GM19023 (cell line): ENCODE data around the gene MAN2C1.
"Not testable (repeated sequence)": the region's sequence is repeated elsewhere in the genome, so short reads cannot be mapped to it uniquely, and the experiment has no call there.

Source experiments
- ATAC-seq: cut with Tn5 transposase; IDR thresholded peaks from one replicate; pipeline ENCODE4 v1.9.1; 2021; ENCODE audit warnings: mild to moderate bottlenecking, moderate library complexity; ENCODE audit not compliant: unreplicated experiment

MAN2C1 gene

DNA sequence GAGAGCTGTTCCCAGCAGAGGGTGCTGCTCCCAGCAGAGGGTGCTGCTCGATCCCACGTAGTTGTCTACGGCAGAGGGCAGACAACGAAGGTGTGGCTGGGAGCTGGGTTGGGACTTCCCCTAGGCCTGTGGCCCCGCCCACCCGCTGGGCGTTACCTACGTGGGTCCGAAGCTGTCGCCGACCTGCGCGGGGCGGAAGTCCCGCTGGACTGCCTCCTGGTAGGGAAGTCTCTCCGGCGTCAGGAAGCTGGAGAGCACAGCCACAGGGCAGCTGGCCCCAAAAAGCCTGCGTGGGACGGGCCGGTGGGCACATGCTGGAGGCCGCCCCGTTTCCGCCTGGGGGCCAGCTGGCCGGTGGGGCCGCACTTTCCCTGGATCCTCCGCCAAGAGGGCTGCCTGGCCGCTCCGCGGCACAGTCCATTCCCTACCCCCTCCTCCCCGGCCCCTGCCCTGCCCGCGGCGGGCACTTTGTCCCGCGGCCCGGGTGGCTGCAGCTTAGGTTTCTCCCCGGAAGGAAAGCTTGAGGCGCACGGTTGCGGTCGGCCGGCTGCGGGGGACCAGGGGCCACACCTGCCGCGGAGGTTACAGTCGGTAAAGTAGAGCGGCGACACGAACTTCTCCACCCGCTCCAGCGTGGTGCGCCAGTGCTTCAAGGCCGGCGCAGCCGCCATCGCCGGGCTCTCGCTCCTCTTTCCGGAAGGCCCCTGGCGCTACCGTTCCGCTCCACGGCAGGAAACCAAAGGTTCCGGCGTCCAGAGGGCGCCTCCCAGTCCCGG lies at the start of gene MAN2C1:
Gene MAN2C1, minus strand, starts transcription at position 695 of the 776 bp plus-strand sequence. Its CDS starts 24 bp downstream, at position 671.
- ATAC-seq: peak; percentile 89

DNA sequence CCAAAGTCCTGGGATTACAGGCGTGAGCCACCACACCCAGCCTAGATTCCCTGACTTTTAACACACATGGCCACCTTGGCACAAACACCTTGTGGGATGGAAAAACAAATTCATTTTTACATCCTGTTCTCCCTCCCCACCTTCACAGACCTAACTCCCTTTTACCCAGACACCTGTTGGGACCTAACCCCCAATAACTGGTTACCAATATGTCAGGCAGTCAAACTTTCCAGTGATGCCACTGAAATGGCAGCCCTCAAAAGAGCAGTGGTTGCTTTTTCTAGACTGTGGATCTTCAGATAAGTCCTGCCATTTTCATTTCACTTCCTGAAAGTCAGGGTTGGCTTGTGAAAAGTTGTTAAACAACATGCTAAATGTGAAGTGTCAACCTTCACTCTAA lies 48.2 kb upstream of the MAN2C1 start:
- ATAC-seq: no peak

DNA sequence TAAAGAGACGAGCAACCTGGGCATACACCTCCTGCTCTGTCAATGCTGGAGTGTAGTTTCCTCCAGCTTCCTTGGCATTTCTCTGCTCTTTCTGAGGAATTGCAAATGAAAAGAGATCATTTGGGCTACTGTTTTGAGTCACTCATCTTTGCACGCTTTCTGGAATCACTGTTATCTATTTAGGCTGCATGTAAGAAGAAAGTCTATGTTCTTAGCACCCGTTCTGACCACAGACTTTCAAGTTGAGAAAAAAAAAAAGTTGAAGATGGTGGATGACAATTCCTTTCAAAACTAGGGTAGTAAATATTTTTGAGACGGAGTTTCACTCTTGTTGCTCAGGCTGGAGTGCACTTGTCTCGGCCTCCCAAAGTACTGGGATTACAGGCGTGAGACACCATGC lies 41.8 kb upstream of the MAN2C1 start:
- ATAC-seq: no peak

DNA sequence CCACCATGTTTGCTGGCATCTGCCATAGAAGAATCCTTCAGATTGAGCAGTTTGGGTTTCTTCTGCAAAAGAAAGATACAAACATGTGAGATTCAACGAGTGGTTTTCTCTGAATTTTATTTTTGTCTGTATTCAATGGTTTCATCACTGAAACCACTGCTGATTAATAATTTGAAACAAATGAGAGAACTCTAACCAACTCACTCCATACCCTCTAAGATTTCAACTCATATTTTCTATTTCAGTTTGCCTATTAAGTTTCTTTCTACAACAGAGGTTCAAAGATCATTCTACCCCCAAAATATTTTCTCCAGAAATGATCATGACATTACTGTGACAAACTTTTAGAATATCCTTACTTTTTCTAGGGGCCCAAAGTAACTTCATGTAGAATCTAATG lies 38.7 kb upstream of the MAN2C1 start:
- ATAC-seq: no peak

DNA sequence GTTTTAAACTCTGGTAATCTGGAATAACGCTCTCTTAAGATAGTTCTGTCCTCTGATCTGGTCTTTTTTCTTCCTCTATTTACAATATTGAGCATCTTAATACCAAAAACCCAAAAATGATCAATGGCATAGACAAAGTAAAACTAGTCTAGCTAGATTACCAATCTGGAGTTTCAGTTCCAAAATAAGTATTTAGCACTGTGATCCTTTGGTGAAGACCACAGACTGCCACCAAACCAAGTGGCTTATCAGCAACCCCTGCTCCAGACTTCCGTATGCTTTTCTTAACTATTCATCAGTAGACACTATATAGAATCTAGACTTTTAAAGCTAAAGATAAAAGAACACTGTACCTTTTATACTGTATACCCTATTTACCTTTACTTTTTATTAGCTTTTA lies 35.5 kb upstream of the MAN2C1 start:
- ATAC-seq: no peak

DNA sequence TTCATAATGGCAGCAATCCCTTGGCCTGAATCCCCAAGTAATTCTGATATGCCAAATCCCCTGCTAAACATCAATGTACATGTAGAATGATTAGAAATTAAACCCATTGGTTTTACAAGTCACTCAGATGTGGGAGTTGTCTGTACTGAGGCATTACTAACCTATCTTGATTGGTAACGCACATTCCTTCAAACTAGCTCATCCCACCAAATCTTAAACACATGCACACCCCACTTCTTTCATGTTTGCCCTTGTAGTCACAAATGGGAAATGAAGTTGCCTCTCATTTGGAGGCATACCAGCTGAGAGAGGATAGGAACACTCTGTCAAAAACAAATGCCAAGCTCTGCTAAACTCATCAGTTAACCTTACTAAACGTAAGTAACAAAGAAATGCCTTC lies 29.1 kb upstream of the MAN2C1 start:
- no peak for ATAC-seq

DNA sequence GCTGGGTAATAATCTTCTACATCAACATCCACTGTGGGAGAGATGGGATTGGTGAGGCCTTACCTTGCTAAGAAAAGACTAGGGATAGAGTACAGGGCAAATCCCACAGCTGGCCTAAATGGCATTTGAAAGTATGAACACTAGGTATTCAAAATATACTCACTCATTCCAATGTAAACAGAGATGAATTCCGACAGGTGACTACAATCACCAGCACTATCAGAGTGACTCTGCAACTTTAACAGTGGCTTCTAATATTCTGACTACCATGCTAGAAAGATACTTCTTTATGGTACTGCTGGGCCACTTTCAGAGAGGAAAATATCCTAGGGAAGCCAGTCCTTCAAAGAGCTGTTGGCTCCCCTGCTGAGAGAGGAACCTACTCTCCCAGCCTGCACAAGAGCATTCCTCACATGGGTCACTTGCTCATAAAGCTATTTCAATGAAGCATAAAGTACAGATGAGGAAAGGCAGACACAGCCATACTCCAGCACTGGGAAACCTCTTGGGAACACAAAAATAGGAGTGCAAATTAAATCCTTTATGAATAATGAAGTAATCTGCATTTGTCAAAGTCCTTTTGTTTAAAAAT lies 21.5 kb upstream of the MAN2C1 start:
- no peak for ATAC-seq

DNA sequence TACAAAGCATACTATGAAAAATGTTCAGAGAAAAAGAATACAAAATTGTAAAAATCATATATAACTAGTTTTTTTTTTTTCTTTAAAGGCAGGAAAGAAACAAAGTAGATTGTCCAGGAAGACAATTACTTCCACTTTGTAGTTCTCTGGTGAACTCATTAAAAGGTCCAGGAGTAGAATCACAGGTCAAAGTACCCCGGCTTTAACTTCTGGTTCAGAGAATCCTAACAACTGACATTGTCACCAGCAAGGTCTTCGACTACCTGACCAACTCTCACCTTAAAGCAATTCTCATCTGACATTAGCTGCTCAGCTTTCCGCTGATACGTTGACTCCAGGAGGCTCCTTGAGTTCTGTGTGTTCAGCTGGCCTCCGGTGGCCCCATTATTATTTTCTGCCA lies 15.6 kb upstream of the MAN2C1 start:
- not testable (repeated sequence) for ATAC-seq

DNA sequence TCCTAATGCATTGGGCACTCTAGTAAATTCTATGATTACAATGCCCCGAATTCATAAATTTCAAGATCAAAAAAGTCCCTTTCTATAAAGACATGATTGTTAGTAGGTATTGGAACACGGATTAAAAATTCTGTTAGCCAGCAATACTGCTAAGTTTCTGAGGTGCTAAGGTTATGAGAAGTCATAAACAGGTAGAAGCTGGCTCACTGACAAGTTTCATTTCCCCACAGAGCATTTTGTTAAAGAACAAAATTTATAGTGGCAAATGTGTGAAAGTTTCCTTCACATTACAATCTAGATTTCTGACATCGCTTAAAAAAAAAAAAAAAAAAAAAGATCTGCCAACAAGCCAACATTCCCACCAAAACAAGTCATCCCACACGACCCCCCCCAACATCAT lies 12.4 kb upstream of the MAN2C1 start:
- ATAC-seq: no peak

DNA sequence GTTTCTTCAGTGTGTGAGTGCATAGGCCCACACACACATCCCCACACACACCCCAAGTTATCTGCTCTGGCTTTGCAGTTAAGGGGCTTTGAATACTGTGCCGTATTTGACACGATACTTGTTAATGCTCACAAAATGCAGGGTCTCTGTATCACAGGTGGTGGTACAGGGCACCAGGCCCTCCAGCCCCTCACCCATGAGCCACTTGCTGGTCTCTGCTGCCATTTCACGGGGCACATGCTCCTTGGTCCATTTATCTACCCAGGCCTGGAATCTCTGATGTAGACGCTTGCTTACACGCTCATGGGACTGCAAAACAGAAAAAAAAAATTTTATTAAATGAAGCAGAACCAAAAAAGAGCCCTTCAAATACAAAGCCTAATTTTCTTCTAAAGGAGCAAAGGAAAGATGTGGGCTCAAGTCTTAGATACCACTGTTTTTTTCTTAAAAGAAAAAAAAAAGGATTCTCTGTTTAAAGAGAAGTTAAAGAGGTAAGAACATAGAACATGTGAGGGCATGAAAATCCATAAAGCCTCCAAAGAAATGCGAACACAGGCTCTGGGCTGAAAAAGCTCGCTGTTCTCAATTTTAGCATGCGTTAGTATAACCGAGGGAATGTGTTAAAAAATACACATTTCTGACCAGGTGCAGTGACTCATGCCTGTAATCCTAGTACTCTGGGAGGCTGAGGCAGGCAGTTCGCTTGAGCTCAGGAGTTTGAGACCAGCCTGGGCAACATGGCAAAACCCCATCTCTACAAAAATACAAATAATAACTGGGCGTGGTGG lies 3.7 kb upstream of the MAN2C1 start:
- ATAC-seq: no peak

DNA sequence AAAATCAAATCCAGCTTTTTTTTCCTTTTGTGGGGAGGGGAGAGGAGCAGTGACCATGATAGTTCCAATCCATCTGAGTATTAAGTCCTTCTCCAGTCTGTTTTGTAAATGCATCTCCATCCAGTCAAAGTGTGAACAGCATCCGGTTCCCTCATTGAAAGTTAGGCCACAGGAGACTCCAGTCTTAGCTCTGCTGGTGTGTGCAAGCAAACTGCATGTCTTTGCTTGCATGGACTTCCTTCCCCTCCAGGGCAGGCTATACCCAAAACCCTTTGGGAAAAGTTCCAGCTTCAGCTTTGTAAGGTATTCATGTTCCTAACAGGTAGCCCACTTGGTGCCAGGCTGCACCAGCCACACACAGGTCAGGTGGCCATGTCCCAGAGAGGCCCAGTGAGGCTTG lies 3.1 kb upstream of the MAN2C1 start:
- no peak for ATAC-seq

DNA sequence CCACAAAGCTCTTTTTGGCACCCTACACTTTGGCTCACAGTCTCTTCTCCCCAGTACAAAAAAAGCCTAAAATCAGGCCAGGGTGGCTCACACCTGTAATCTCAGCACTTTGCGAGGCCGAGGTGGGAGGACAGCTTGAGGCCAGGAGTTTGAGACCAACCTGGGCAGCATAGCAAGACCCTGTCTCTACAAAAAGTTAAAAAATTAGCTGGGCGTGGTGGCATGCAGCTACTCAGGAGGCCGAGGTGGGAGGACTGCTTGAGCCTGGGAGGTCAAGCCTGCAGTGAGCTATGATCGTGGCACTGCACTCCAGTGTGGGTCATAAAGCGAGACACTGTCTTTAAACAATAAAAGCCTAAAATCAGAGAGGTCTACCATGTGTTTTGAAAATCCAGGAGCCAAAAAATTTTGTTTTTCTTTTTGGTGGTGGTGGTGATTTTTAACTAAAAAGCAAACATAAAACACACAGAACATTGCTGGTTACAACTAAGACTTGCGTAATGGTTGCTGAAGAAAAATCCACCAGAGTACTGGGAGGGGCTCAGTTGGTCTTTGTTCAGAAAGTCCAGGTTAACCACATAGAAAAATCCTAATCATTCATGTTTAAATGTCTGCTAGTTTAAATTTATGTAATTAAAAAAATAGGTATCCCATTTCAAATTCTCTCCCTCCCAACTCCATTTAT lies 1.6 kb upstream of the MAN2C1 start:
- ATAC-seq: no peak

DNA sequence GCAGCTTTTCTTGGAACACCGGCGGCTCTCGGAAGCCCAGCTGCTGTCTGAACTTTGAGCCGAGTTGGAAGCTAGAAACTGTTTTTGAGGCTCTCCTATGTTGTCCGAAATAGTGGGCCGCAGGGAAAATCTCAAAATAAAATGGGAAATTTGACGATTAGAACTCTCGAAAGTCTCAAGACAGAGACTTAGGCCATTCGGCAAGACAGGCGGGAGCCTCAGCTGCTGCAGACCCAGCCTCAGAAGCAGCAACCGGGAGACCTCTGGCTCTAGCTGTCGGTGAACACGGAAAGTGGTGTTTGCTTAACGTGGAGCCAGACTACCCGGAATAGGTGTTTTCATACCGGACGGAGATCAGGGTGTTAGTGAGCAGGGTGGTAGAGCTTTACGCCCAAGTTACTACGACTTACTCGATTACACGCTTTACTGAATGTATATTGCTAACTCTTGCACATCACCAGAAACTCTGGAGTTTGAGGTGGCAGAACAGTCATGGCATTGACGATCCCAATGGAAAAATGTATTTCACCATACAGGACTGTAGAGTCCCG lies 357 bp upstream of the MAN2C1 start:
- ATAC-seq: no peak

DNA sequence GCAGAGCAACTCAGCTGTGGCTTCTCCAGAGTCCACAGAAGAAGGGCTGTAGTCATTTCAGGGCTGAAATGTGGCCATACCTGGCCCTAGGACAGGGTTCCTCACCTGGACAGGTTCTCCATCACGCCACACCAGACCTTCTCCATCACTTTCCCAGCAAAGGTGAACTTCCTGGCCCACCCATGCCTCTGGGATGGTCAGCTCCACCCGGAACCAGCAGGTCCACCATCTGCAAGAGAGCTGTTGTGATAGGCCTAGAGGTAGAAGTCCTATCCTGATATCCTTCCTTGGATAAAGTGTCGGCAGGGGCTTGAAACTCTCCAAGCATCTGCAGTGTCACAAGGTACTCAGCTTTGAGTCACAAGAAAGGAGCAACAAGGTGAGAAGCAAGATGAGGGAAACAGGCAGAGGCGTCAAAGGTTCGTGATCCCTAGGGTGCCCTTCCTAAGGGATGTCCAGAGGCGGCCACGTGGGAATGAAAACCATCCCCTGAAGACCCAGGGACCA lies 948 bp downstream of the MAN2C1 start:
- no peak for ATAC-seq

DNA sequence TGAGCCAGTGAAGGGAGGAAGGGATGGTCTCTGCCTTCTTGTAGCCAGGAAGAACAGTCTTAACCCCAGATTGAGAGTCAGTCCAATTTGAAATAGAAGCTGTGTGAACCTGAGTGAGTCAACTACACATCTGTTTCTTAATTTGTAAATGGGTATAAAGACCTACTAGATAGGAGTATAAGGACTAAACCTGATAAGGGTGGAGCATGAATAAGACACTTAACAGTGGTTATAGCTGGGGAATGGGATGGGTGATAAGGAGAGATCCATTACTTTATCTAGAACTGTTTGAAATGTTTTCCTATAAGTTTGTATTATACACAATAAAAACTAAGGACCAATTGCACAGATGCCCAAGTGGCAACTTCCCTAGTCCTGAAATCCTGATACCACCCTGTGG lies 1.4 kb downstream of the MAN2C1 start:
- ATAC-seq: no peak

DNA sequence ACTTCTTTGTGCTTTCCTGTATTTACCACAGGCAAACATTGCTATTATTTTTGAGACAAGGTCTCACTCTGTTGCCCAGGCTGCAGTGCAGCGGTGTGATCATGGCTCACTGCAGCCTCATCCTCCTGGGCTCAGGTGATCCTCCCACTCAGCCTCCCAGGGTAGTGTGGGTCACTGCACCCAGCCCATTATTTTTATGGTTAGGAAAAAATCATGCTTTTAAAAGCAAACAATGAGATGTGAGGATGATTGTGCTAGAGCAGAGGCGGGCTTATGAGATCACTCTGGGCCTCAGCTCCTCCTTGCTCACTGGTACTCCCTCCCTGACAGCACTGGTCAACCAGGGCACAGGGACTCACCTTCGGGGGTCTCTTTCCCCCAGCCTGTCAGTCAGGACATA lies 2.2 kb downstream of the MAN2C1 start:
- no peak for ATAC-seq

DNA sequence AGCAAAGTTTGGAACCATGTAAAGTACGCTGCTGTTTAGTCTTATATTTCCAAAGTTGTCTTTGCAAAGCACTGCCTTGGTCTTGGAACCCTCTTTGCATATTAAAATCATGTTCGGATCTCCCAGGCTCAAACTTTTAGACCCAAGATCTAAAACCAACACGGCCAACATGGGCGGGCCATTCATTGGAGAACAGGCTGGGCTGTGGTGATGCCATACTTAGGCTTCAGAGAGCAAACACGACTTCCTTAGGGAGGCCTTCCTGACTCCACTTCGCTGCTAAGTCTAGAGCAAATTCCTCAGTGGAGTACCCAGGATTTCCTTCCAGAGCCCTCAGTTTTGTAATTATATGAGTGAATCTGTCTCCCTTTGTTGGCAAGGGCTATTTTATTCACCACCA lies 3.5 kb downstream of the MAN2C1 start:
- no peak for ATAC-seq

DNA sequence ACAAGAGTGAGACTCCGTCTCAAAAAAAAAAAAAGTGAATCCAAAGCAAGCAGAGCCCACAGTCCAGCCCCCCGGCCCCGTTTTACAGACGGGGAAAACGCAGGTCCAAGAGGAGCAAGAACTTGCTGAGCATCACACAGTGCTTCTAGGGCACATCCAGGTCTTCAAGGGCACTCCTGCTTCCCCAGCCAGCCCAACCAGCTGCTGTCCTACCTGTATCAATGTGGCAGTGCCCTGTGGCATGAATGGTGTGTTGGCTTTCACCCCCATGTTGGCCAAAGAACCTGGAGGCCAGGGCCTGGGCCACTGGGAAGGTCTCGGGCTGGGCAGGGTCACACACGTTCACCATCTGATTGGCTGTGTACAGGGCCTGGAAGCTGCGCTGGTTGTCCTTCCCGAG lies 4.6 kb downstream of the MAN2C1 start:
- ATAC-seq: no peak

DNA sequence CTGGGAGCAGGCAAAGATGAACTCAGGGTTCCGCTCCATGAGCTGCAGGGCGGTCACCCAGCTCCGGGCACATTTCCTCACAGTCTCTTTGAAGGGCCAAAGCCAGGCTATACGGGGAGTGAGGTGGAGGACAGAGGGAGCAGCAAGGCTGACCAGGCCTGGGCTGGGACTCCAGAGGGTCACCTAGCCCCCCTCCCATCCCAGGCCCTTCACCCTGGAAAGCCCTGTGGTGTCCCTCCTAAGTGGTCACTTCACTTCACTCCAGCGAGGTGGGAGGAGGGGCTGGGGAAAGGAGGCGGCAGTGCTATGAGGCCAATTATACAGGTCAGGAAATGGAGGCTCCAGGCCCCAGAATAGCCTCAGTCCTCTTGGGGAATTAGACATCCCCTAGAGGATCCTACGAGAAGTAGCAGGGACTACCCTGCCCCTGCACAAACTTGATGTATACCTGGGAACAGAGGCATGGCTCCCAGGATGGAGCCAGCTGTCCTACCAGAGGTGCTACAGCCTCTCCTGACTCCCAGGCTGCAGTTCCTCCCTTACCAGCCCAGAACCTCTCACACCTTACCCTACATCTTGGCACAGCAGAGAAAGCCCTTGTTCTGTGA lies 5.7 kb downstream of the MAN2C1 start:
- no peak for ATAC-seq

DNA sequence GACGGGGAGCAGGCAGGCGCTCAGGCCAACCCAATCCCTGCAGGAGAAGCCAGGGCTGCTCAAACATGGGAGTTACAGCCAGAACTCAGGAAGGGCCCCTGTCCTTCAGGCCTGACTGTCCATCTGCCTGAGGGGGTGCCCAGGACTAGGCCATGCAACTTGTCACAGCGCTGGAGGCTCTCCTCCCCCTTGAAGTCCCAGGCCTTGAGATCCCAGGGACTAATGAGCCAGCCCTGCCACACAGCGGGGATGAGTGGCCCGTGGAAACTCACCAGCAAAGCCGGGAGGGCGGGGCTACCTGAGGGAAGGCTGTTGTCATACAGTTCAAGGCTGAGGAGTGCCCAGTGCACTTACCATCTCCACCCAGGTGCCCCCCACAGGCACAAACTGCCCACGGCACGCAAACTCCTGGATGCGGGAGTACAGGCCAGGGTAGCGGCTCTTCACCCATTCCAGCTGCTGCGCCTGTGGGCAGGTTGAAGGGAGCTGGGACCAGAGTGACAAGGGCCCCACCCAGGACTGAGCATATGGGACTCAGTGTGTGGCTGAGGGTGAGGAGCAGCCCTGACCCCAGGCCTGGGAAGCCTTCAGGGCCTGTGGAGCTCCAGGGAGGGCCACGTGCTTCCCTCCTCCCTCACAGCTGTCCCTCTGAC lies 6.3 kb downstream of the MAN2C1 start:
- no peak for ATAC-seq
